ENCODE measurements around the gene BCL11A. TPM values are rescaled to one million over a fixed set of nuclear protein-coding genes. Genes with fewer than 3 reads are reported as not detected.

Gene BCL11A
- total and polyA plus RNA-seq, 2 of the 13 experiments (the other 11 are each of a cell fraction or from before 2014, with no cell fraction given): not detected

DNA sequence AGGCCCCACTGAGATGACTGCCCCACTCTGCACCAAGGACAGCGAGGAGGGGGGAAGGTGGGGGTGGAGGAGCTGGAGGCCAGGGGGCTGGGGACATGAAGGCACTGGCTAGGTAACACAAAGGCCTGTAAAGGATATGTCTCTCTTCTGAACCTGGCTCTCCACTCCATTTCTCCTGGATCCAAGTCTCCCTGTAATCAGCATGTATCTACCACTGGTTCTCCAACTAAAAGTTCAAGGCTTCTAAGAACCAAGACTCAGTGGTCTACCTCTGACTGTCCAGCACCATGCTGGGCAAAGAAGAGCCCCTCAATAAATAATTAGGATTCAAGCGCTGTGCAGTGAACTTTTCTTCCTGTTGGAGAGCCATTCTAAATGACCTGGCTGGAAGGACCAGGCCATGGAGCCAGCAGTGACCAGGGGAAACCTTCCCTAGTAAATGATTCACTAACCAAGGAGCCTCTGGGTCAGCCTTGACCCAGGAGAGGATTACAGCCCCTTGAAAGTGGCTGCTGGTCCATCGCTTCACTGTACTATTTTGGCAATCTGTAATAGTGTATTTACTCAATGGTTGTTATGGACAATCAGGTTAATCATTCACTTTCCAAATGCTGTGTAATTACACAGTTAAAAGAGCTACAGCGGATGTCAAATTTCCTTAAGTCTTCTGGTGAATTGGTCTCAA is 73.2 kb downstream of the BCL11A start (continued):
- TF ChIP-seq, protein P1, sequence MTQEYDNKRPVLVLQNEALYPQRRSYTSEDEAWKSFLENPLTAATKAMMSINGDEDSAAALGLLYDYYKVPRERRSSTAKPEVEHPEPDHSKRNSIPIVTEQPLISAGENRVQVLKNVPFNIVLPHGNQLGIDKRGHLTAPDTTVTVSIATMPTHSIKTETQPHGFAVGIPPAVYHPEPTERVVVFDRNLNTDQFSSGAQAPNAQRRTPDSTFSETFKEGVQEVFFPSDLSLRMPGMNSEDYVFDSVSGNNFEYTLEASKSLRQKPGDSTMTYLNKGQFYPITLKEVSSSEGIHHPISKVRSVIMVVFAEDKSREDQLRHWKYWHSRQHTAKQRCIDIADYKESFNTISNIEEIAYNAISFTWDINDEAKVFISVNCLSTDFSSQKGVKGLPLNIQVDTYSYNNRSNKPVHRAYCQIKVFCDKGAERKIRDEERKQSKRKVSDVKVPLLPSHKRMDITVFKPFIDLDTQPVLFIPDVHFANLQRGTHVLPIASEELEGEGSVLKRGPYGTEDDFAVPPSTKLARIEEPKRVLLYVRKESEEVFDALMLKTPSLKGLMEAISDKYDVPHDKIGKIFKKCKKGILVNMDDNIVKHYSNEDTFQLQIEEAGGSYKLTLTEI (CRISPR knock-in tag; conservative IDR thresholded peaks at IDR 0.05): no peak
- TF ChIP-seq, protein P2, sequence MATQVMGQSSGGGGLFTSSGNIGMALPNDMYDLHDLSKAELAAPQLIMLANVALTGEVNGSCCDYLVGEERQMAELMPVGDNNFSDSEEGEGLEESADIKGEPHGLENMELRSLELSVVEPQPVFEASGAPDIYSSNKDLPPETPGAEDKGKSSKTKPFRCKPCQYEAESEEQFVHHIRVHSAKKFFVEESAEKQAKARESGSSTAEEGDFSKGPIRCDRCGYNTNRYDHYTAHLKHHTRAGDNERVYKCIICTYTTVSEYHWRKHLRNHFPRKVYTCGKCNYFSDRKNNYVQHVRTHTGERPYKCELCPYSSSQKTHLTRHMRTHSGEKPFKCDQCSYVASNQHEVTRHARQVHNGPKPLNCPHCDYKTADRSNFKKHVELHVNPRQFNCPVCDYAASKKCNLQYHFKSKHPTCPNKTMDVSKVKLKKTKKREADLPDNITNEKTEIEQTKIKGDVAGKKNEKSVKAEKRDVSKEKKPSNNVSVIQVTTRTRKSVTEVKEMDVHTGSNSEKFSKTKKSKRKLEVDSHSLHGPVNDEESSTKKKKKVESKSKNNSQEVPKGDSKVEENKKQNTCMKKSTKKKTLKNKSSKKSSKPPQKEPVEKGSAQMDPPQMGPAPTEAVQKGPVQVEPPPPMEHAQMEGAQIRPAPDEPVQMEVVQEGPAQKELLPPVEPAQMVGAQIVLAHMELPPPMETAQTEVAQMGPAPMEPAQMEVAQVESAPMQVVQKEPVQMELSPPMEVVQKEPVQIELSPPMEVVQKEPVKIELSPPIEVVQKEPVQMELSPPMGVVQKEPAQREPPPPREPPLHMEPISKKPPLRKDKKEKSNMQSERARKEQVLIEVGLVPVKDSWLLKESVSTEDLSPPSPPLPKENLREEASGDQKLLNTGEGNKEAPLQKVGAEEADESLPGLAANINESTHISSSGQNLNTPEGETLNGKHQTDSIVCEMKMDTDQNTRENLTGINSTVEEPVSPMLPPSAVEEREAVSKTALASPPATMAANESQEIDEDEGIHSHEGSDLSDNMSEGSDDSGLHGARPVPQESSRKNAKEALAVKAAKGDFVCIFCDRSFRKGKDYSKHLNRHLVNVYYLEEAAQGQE (IDR thresholded peaks at IDR 0.05; ENCODE audit: borderline replicate concordance in 1 of 2, low read depth in 1 of 2, low read length in 2 of 2): peak in 1 of 2 experiments; percentile 20; a peak in 1 of 4 replicates
- TF ChIP-seq ZNF343 (CRISPR knock-in tag; IDR thresholded peaks at IDR 0.05) (no peak), ZNF652 (CRISPR knock-in tag; IDR thresholded peaks at IDR 0.05; ENCODE audit: borderline replicate concordance, low read depth) (peak; percentile 67; the same call in 1 of the 2 replicates), FOXK2 (IDR thresholded peaks at IDR 0.05) (no peak), SMAD3 (CRISPR knock-in tag; IDR thresholded peaks at IDR 0.05) (0 out of 2 replicates have a peak, but pooled peaks have one; percentile 68), NRL (CRISPR knock-in tag; IDR thresholded peaks at IDR 0.05; ENCODE audit: borderline replicate concordance) (no peak), HNF4G (IDR thresholded peaks at IDR 0.05; ENCODE audit: borderline replicate concordance, low read depth, low read length) (no peak), HNF4G (CRISPR knock-in tag; IDR thresholded peaks at IDR 0.05; ENCODE audit: borderline replicate concordance, low read depth) (no peak), ZNF263 (CRISPR knock-in tag; IDR thresholded peaks at IDR 0.05) (no peak), SRY (CRISPR knock-in tag; IDR thresholded peaks at IDR 0.05) (no peak), ZNF430 (CRISPR knock-in tag; IDR thresholded peaks at IDR 0.05) (no peak), ZNF790 (CRISPR knock-in tag; IDR thresholded peaks at IDR 0.05; ENCODE audit: borderline replicate concordance) (no peak), MAZ (IDR thresholded peaks at IDR 0.05; ENCODE audit: borderline replicate concordance, low read depth, low read length) (no peak), MAZ (CRISPR knock-in tag; IDR thresholded peaks at IDR 0.05; ENCODE audit: low read depth) (0 out of 2 replicates have a peak, but pooled peaks have one; percentile 47), MIER2 (CRISPR knock-in tag; IDR thresholded peaks at IDR 0.05) (0 out of 2 replicates have a peak, but pooled peaks have one; percentile 53), FOXA1 (IDR thresholded peaks at IDR 0.05) (0 out of 2 replicates have a peak, but pooled peaks have one; percentile 34), FOXA1 (CRISPR knock-in tag; IDR thresholded peaks at IDR 0.05) (peak; percentile 96)
- TF ChIP-seq, protein P3, sequence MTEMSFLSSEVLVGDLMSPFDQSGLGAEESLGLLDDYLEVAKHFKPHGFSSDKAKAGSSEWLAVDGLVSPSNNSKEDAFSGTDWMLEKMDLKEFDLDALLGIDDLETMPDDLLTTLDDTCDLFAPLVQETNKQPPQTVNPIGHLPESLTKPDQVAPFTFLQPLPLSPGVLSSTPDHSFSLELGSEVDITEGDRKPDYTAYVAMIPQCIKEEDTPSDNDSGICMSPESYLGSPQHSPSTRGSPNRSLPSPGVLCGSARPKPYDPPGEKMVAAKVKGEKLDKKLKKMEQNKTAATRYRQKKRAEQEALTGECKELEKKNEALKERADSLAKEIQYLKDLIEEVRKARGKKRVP (CRISPR knock-in tag; IDR thresholded peaks at IDR 0.05): peak in 1 of 2 experiments; percentile 69; a peak in 1 of 4 replicates
- TF ChIP-seq, protein P4, sequence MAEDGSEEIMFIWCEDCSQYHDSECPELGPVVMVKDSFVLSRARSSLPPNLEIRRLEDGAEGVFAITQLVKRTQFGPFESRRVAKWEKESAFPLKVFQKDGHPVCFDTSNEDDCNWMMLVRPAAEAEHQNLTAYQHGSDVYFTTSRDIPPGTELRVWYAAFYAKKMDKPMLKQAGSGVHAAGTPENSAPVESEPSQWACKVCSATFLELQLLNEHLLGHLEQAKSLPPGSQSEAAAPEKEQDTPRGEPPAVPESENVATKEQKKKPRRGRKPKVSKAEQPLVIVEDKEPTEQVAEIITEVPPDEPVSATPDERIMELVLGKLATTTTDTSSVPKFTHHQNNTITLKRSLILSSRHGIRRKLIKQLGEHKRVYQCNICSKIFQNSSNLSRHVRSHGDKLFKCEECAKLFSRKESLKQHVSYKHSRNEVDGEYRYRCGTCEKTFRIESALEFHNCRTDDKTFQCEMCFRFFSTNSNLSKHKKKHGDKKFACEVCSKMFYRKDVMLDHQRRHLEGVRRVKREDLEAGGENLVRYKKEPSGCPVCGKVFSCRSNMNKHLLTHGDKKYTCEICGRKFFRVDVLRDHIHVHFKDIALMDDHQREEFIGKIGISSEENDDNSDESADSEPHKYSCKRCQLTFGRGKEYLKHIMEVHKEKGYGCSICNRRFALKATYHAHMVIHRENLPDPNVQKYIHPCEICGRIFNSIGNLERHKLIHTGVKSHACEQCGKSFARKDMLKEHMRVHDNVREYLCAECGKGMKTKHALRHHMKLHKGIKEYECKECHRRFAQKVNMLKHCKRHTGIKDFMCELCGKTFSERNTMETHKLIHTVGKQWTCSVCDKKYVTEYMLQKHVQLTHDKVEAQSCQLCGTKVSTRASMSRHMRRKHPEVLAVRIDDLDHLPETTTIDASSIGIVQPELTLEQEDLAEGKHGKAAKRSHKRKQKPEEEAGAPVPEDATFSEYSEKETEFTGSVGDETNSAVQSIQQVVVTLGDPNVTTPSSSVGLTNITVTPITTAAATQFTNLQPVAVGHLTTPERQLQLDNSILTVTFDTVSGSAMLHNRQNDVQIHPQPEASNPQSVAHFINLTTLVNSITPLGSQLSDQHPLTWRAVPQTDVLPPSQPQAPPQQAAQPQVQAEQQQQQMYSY (CRISPR knock-in tag; IDR thresholded peaks at IDR 0.05): no peak

Data from HepG2 (cell line).